CD4-positive, alpha-beta T cell treated with Interleukin-6 for 4 hours (primary cell): ENCODE data around the gene POLR1F.

Source experiments
- DNase-seq: peaks from one replicate; pipeline ENCODE4 v3.0.0-alpha.2; 2020; ENCODE audit warnings: mixed read lengths

POLR1F gene

DNA sequence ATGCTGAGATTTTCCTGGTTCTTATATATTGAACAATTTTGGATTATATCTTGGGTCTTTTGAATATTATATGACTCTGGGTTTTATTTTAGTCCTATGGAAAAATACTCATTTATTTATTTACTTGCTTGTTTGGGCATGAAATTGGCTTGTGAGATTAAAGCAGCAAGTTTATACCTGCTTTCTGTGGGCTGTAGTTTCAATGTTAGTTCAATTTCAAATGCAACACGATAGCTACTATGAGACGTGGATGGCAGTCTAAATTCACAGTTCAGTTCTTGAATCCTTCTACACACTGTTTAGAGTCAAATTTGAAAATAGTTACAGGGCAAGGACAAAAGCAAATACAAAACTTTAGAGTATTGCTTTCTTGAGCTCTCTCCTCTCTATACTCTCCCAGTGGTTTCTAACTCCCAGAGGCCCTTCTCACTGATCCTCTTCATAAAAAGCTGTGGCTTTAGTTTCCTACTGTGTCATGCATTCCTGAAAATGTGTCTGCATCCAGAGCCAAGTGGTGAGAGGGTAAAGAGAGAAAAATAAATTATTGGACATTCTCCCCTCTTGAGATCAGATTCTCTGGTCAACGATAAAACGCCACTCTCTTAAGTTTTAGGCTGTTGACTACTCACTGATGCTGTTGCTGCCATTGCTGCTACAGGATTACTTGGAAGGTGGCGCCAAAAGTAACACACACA, 34.4 kb downstream of the POLR1F start:
- no peak for DNase-seq

DNA sequence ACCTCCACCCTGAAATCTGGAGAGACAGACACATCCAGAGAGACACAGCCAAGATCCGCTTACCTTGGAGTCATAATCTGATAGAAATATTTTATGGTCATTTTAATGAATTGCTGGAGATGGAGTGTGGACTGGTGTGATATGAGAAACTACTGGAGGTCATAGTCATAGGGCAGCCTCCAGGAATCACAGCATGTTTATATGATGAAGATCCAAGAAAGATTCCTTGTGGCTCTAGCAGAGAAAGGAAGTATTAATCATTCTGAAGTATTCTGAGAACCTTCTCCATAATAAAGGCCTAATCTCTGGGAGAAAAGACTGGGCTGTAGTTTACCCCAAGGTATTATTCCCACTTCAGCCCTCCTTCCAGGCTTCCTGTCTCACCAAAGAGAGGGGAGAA, 38.0 kb downstream of the POLR1F start:
- DNase-seq = no peak

GRCh38 chr7:19665399-19666008, 43.3 kb downstream of the POLR1F start:
- DNase-seq = no peak

GRCh38 chr7:19663816-19664462, 44.9 kb downstream of the POLR1F start:
- no peak for DNase-seq

GRCh38 chr7:19648791-19649190, 60.0 kb downstream of the POLR1F start:
- no peak for DNase-seq
